GM19438 (cell line): ENCODE data around the gene PRKCD.
"Not testable (repeated sequence)": the region's sequence is repeated elsewhere in the genome, so short reads cannot be mapped to it uniquely, and the experiment has no call there.

Experiments used
- ATAC-seq: cut with Tn5 transposase; IDR thresholded peaks from one replicate; pipeline ENCODE4 v1.9.1; 2021; ENCODE audit warnings: low read depth; ENCODE audit not compliant: unreplicated experiment

Gene PRKCD

GRCh38 chr3:53139906-53140846 is 20.8 kb upstream of the PRKCD start:
- no peak for ATAC-seq

DNA sequence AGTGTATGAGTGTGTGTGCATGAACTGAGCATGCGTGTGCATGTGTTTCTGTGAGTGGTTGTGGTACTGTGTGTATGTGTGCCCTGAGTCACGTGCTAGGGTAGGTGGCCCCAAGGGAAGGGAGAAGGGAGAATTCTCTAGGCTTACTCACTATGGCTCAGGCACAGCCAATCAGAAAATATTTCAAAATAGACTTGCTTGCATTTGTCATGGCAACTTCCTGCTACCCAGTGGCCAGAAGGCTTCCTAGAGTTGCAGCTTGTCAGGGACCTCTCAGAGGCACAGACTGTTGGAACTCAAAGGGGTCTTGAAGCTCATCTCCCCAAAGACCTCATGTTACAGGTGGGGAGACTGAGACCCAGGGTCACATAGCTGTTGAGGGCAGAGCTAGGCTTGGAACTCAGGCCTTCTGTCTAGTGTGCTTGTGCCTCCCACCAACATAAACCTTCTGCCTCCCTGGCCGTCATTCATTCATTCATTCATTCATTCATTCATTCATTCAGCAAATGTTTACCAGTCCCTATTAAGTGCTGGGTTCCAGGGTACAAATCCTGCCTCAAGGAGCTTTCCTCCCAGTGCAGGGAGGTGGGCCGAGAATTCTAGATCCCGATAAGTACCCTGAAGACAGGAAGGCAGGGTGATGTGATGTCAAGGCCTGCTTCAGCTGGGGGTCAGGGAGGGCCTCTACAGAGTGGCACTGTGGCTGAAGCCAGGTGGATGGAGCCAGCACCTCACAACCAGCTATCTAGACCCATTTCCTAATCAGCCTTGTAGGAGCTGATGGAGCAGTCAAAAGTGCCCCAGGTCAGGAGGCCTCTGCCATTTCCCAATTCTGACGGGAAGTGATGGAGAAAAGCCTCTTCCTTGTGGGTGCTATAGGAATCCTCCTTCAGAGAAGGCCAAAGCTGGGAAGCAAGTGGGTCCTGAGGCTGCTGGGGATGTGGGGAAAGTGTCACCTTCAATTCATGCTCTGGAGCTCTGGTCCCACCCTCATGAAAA is 19.9 kb upstream of the PRKCD start:
- ATAC-seq = no peak

GRCh38 chr3:53142986-53143385 is 18.0 kb upstream of the PRKCD start:
- ATAC-seq = no peak

DNA sequence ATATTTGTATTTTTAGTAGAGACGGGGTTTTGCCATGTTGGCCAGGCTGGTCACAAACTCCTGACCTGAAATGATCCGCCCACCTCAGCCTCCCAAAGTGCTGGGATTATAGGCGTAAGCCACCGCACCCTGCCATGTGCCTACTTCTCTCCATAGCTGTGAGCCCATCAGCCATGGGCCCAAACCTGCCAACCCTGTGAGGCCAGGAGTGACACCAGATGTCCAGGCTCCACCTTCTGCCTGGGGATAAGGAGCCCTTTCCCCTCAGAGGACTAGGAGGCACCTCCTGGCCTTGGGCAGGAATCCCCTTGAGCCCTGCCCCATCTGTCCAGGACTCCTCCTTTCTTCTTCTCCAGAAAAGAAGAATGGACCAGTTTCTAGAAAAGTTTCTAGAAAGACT is 16.6 kb upstream of the PRKCD start:
- no peak for ATAC-seq

DNA sequence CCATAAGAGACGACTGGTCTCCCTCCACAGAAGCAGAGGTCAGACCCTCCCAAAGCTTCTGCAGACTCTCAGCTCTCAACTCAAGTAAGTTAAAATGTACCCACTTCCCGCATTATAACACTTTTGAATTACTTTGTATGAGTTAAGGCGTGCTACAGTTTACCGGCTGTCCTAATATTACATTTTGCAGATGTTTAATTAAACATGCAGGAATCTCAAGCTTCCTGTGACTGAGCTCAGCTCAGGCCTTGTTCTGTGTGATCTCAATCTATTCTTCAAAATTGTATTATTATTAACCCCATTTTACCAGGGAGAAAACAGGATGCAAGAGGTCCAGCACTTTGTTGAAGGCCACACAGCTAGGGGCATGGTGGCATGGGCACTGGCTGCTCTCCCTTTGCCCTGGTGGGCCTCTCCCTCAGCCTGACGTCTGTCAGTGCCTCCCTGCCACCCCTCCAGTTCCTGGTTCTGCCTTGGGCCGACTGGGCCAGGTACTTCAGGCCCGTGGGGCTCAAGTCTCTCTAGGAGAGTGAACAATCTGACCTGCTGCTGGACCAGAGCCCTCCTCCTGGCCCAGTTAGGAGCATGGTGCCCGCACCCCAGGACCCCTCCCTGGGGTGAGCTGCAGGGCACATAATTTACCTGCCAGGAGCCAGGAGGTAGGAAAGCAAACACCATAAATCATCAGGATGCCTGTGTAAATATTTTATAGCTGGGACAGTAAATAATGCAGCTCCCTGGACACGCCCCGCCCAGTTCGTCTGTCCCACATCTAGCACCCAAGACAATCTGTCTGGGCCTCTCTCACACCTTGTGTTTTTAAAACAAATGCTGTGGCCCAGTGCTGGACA is 15.9 kb upstream of the PRKCD start:
- ATAC-seq = no peak

GRCh38 chr3:53145713-53146080 is 15.3 kb upstream of the PRKCD start:
- ATAC-seq = no peak

GRCh38 chr3:53146319-53146891 is 14.6 kb upstream of the PRKCD start:
- ATAC-seq = no peak

DNA sequence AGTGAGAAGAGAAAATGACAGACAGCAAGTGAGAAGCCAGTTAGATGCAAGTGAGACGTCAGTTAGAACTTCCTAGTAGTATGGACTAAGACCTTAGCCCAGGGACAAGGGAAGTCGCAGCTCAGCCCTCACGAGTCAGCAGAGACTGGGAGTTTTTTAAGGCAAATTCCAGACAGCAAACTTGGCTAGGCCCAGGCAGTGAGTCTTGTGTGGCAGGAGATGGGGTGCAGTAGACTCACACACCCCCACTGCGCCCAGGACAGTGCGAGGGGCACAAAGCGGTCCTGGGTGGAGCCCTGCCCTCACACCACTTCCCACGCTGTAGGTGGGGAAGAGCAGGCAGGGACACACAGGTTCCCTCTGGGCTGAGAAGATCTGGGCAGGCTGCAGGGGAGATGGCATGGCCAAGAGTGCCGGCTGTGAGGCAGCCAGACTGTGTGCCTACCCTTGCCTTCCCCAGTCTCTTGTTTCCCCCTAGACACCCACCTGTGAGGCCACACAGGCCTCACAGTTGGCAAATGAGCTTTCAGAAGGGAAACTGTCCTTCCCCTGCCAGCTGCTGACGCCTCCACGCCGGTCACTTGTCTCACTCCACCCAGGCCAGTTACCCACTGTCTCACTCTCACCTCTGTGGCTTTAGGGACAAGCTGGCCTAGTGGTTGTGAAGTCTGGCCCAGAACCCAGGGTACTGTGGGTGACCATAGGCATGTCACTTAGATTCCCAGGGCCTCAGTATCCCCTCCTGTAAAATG is 13.7 kb upstream of the PRKCD start:
- ATAC-seq = no peak

DNA sequence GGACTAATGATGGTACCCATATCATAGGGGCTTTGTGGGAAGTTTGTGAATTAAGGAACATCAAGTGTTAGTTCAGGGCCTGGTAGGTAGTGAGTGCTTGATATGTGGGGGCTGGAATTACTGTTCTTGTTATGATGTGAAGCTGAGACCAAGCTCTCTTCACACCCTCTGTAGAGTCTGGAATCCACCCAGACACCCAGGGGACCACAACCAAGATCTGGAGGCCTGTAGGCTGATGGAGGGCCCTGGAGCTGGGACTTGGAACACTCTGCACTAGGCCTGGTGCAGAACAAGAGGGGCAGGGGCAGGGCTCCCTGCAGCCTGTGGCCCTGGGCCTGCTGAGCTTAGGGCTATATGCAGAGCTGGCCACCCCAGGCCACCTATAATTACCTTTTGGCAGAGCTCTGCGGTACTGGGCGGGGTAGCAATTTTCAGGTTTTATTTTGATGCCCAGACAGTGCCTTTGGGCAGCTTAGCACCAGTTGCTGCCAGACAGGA is 13.1 kb upstream of the PRKCD start:
- ATAC-seq = no peak

GRCh38 chr3:53149006-53149690 is 11.9 kb upstream of the PRKCD start:
- no peak for ATAC-seq

- no peak for ATAC-seq
Observed at GRCh38 chr3:53149699-53150098, 11.3 kb upstream of the PRKCD start.

DNA sequence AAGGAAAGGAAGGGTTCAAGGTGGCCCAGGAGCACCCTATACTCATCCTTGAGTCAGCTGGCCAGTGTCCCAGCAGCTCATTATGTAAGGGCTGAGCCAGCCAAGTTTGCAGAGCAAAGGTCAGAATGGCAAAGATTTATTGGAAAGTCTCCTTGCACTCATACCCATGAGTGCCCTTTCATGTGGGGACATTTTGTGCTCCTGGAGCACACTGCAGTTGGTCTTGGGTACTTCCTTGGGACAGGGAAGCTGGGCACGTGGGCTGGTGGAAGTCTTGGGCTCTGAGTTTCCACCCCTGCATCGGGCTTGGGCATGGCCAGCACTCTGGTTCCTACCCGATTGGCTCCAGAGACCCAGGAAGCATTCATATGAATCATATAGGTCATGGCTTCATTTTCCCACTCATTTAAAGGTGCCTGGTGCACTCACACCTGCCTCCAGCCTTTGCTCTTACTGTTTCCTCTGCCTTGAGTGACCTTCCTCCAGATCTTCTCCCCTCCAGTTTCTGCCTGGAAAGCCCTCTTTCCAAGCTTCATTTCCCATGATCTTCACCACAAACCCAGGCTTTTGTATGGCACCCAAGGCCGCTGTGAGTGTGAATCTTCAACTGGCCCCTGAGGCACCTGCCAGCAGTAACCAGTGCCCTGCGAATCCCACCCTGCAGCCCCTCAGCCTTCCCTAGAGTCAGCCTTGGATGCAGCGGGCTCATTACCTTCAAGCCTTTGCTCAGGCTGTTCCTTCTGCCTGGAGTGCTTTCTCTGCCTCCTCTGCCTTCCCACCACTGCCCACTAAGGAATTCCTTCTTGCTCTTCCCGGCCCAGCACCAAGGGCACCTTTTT is 10.5 kb upstream of the PRKCD start:
- ATAC-seq = no peak

GRCh38 chr3:53151086-53151438 is 9.9 kb upstream of the PRKCD start:
- not testable (repeated sequence) for ATAC-seq

DNA sequence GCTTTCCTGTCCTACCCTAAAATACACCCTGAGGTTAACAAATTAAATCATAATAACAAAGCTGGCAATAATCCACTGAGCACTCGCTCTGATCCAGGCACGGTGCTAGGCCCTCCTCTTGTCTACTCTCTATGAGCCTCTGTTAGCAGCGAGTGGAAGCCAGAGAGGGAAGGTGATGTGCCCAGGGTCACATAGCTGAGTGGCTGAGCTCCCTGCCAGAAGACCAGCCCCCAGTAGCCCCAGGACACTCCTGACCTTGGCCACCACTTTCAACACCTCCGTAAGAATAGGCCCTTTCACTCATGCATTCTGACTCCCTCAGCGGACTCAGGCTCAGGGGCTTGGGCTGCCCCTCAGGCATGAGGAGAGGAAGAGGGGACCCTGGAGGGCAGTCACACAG is 9.5 kb upstream of the PRKCD start:
- ATAC-seq = no peak

GRCh38 chr3:53151870-53152660 is 8.9 kb upstream of the PRKCD start:
- ATAC-seq = no peak

GRCh38 chr3:53153264-53153823 is 7.7 kb upstream of the PRKCD start:
- ATAC-seq = no peak

DNA sequence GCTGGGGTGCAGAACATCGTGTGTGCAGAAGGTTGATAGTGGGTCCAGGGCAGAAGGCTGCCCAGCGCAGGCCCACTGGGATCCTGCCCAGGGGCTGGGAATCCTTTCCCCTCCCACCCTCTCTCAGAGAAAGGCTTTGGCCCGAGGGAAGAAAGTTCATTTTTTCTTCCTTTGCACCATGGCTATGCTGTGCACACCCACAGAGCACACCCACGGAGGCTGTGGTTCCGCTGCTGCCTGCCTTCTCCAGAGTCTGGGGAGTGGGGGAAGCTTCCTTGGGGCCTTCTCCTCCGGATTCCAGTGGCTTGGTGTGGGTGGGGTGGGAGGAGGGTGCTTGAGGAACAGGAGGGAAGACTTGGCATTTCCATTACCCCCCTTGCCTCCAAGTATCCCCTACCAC is 7.0 kb upstream of the PRKCD start:
- ATAC-seq = no peak
